ENCODE data around the gene CCDC82.

- TF ChIP-seq SP1 (IDR thresholded peaks at IDR 0.05) (no peak), SUZ12 (IDR thresholded peaks at IDR 0.05) (no peak), FOXA1 (IDR thresholded peaks at IDR 0.05) (no peak), BHLHE40 (IDR thresholded peaks at IDR 0.05; ENCODE audit: borderline replicate concordance) (no peak), FOXK2 (IDR thresholded peaks at IDR 0.05) (no peak)
Measured at GRCh38 chr11:96394773-96395172, 5.1 kb upstream of the CCDC82 start.

All from HEK293T (cell line).